ENCODE data around the gene BCR.

BCR gene

DNA sequence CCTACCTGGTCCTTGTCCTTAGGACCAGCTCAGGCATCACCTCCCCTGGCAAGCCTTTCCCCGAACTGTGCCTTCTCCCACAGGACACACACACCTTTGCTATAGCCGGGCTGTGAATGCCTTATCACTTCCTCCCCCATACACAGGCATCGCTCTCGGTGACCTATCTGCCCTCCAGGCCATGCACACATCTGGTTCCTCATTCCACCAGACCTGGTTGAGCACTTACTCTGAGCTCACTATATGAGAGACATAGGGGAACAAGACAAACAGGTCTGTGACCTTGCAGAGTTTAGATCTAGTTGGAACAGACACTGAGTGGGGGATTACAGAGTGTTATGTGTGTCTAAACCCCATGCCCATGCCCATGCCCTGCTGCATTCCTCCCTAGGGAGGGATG is 3.1 kb upstream of the BCR start:
- no peak for DNase-seq

GRCh38 chr22:23178512-23179254 is 1.6 kb upstream of the BCR start:
- peak; percentile 68 to 72 for DNase-seq

- peak; percentile 24 to 37 for DNase-seq
Observed at GRCh38 chr22:23179381-23180299, 669 bp upstream of the BCR start.

- peak; percentile 27 to 36 for DNase-seq
Observed at GRCh38 chr22:23180893-23181720, 798 bp downstream of the BCR start.

DNA sequence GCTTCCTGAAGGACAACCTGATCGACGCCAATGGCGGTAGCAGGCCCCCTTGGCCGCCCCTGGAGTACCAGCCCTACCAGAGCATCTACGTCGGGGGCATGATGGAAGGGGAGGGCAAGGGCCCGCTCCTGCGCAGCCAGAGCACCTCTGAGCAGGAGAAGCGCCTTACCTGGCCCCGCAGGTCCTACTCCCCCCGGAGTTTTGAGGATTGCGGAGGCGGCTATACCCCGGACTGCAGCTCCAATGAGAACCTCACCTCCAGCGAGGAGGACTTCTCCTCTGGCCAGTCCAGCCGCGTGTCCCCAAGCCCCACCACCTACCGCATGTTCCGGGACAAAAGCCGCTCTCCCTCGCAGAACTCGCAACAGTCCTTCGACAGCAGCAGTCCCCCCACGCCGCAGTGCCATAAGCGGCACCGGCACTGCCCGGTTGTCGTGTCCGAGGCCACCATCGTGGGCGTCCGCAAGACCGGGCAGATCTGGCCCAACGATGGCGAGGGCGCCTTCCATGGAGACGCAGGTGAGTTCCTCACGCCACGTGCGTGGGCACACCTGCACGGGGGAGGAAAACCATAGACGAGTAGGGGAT is 1.5 kb downstream of the BCR start:
- peak; percentile 18 to 26 for DNase-seq

- DNase-seq: peak; percentile 74 to 85
Observed at GRCh38 chr22:23182309-23183060, 2.2 kb downstream of the BCR start.

GRCh38 chr22:23183061-23183698 is 2.9 kb downstream of the BCR start:
- DNase-seq: peak; percentile 13 to 19

DNA sequence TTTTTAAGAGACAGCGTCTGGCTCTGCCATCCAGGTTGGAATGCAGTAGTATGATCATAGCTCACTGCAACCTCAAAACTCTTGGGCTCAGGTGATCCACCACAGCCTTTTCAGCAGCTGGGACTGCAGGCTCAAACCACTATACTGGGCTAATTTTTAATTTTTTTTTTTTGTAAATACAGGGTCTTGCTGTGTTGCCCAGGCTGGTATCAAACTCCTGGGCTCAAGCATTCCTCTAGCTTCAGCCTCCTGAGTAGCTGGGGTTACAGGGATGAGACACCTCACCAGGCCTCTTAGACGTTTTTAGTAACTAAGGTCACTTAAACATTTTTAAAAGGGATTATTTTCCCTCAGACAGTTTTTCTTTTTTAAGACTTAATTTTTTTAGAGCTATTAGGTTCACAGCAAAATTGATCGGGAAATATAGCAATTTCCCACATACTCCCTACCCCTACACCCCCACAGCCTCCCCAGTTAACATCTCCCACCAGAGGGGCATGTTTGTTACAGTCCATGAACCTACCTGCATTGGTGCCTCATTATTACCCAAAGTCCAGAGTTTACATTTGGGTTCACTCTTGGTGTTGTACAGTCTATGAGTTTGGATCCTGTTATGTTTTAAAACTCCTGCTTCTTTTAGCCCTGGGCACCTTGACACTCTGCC is 3.9 kb downstream of the BCR start:
- DNase-seq: no peak

- no peak for DNase-seq
Observed at GRCh38 chr22:23184764-23185113, 4.4 kb downstream of the BCR start.

GRCh38 chr22:23187211-23187610 is 6.9 kb downstream of the BCR start:
- DNase-seq: no peak

- no peak for DNase-seq
Observed at GRCh38 chr22:23187871-23188700, 7.8 kb downstream of the BCR start.

GRCh38 chr22:23190526-23190925 is 10.2 kb downstream of the BCR start:
- DNase-seq: no peak

GRCh38 chr22:23192133-23192532 is 11.8 kb downstream of the BCR start:
- DNase-seq: no peak

GRCh38 chr22:23192558-23192957 is 12.2 kb downstream of the BCR start:
- DNase-seq: no peak

- no peak for DNase-seq
Observed at GRCh38 chr22:23193196-23193827, 13.0 kb downstream of the BCR start.

GRCh38 chr22:23193882-23194281 is 13.6 kb downstream of the BCR start:
- no peak for DNase-seq

DNA sequence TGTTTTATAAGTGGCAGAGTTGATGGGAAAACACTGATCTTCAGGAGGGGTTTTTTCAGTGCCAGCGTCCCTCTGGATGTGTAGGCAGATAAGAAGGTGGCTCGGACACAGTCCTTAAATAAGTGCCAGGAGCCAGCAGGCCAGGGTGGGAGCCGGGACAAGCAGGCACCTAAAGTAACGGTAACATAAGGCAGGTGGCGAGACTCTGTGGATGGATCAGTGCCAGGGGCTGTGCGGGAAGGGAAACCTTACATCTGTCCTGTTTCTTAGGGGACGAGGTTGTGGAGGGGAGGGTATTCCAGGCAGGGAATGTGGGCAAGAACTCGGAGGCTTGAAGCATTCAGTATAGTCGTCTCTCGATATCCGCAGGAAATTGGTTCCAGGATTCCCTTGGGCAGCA is 15.9 kb downstream of the BCR start:
- no peak for DNase-seq

GRCh38 chr22:23197836-23198235 is 17.5 kb downstream of the BCR start:
- DNase-seq: no peak

- DNase-seq: no peak
Observed at GRCh38 chr22:23199159-23199558, 18.9 kb downstream of the BCR start.

GRCh38 chr22:23200898-23201297 is 20.6 kb downstream of the BCR start:
- DNase-seq: no peak

All from activated CD4-positive, alpha-beta T cell treated with anti-CD3 and anti-CD28 coated beads, Interleukin-2, amount 50 U/mL, for 48 hours (primary cell).